H1 (cell line): ENCODE results near the gene AGPAT4. TPM values are rescaled to one million over a fixed set of nuclear protein-coding genes. Genes with fewer than 3 reads are reported as not detected.

ENCODE experiments used
- ATF3 ChIP-seq: IDR thresholded peaks from 2 replicates; pipeline ENCODE4 v1.6.1; 2011; ENCODE audit warnings: low read depth, mild to moderate bottlenecking, low read length; ENCODE audit not compliant: insufficient read depth
- HDAC2 ChIP-seq, 2 experiments: fragments of 300-600 bp in 1 of 2; sonication (generic) in 1 of 2; IDR thresholded peaks; 2 replicates each; pipeline ENCODE4 v1.6.1; 2011 to 2012; ENCODE audit warnings: low read depth in 2 of 2, low read length in 2 of 2, mild to moderate bottlenecking in 2 of 2, moderate library complexity in 2 of 2, borderline replicate concordance in 1 of 2, inconsistent platforms in 1 of 2
- POLR2A ChIP-seq, 2 experiments: IDR thresholded peaks; 1 replicate in 1 of 2; 2 replicates in 1 of 2; pipeline ENCODE4 v1.6.1; 2011; ENCODE audit warnings: low read depth in 2 of 2, low read length in 2 of 2, mild to moderate bottlenecking in 2 of 2; ENCODE audit errors: control extremely low read depth in 1 of 2
- RBBP5 ChIP-seq: IDR thresholded peaks from 2 replicates; pipeline ENCODE4 v1.7.1; 2012; ENCODE audit warnings: low read depth, mild to moderate bottlenecking, inconsistent platforms, low read length, moderate library complexity, borderline replicate concordance
- RNF2 ChIP-seq: fragments of 200-900, 300-1000 bp; sonication (generic); IDR thresholded peaks from 2 replicates; pipeline ENCODE4 v1.7.1; 2016; ENCODE audit warnings: borderline replicate concordance, low read depth, mild to moderate bottlenecking, antibody characterized with exemption, low read length; ENCODE audit not compliant: poor library complexity, severe bottlenecking; ENCODE audit errors: missing control alignments
- polyA plus RNA-seq, 7 experiments: library from polyadenylated mRNA; depleted of rRNA in 3 of 7; stranded (reverse) in 5 of 7; unstranded in 2 of 7; fragments of >200 nt in 5 of 7; fragments of 200-250 nt in 2 of 7; gene quantifications; 1 replicate in 5 of 7; 2 replicates in 1 of 7; 4 replicates in 1 of 7; pipeline versions ENCODE4 v1.2.1 to v1.2.3, GENCODE V29; 2011 to 2013; ENCODE audit warnings: missing spikeins in 2 of 7, mixed read lengths in 2 of 7
- total RNA-seq: library from RNA; stranded (reverse); fragmentation: NEBNext Ultra II Directional; extraction: Animal tissue kit (Norgen Biotek cat#: 25700); gene quantifications from 2 replicates; pipeline ENCODE4 v1.2.1, GENCODE V29; 2021

AGPAT4 gene
- total and polyA plus RNA-seq, 2 of the 8 experiments (the other 6 are each of a cell fraction or from before 2014, with no cell fraction given) = 13.5 to 23.8 TPM

GRCh38 chr6:161169696-161170095, 104.2 kb downstream of the AGPAT4 start (continued):
- no peak for TF ChIP-seq HDAC2 (IDR thresholded peaks at IDR 0.05; ENCODE audit: borderline replicate concordance in 1 of 2, low read depth in 2 of 2, low read length in 2 of 2)
- TF ChIP-seq ATF3 = no peak
- TF ChIP-seq RBBP5 = no peak
- TF ChIP-seq RNF2 = no peak
- TF ChIP-seq POLR2A (IDR thresholded peaks at IDR 0.05; ENCODE audit: control extremely low read depth in 1 of 2, low read depth in 2 of 2, low read length in 2 of 2) = no peak
